Measurements from ENCODE around the gene RNF32. TPM values are rescaled to one million over a fixed set of nuclear protein-coding genes. Genes with fewer than 3 reads are reported as not detected.

Gene RNF32
- total and polyA plus RNA-seq, 2 of the 13 experiments (the other 11 are each of a cell fraction or from before 2014, with no cell fraction given), result not detected

GRCh38 chr7:156609010-156609877 is 31.3 kb upstream of the RNF32 start:
- ChIA-PET POLR2A (interaction anchor here (0.6 to 2.6 kb wide), 15 partner anchors 9 to 808 kb away, joined by 3 to 16 read pairs (median 3); partner anchors contain the start of gene LMBR1), CTCF (ENCODE audit: low intra/inter-chr PET ratio, low total read pairs) (no interaction called here)
- Histone ChIP-seq H3K79me2 (ENCODE audit: insufficient read depth, low read length) (no peaks in the 10 kb centered on the region), H3K27me3 (ENCODE audit: control insufficient read depth in 1 of 2, insufficient read depth in 2 of 2, low read length in 2 of 2) (no peaks in the 10 kb centered on the region), H3K9me3 (ENCODE audit: low read length) (no peaks in the 10 kb centered on the region), H3K4me3 (replicated peaks in 1 of 3; ENCODE audit: insufficient read depth in 1 of 3, low read depth in 2 of 3, low read length in 3 of 3) (peak overlapping the region in 1 of 3 experiments; percentile 33; a peak in 2 of 6 replicates), H3K4me2 (ENCODE audit: low read depth, low read length) (peak overlapping the region; percentile 80), H4K20me1 (ENCODE audit: insufficient read depth, low read length) (no peaks in the 10 kb centered on the region), H3K27ac (ENCODE audit: extremely low read length, insufficient read depth, low read length) (peak overlapping the region; percentile 100), H3K4me1 (ENCODE audit: insufficient read depth, low read length) (peaks cover 66% of the 10 kb centered on the region), H3K9ac (ENCODE audit: insufficient read depth, low read depth, low read length) (peak overlapping the region; percentile 68), H2AFZ (ENCODE audit: low read length) (no peak overlapping the region), H3K36me3 (replicated peaks in 1 of 2; ENCODE audit: control insufficient read depth in 1 of 2, insufficient read depth in 2 of 2, low read length in 2 of 2) (no peaks in the 10 kb centered on the region)
- intact Hi-C loops (cut with micrococcal nuclease; ENCODE audit: unreplicated experiment) (no loop called here), in situ Hi-C loops (cut with HindIII; ENCODE audit: extremely low pct_ligation_motif_present, low pct_unique_long_range_greater_than_20kb) (no loop called here)
- peak; percentile 98 for DNase-seq (ENCODE audit: low spot score)
- WGBS (ENCODE audit: low lambda C conversion rate), result under 1% methylated on average over 7 of the region's 7 CpGs
- peak; percentile 92 for ATAC-seq
- TSS peak; percentile 100 for BruUV-seq (replicated peaks)
- FAIRE-seq, result peak; percentile 98
- TF ChIP-seq ZNF784 (CRISPR knock-in tag; IDR thresholded peaks at IDR 0.05; ENCODE audit: borderline replicate concordance) (0 out of 2 replicates have a peak, but pooled peaks have one; percentile 53), ZNF441 (CRISPR knock-in tag; IDR thresholded peaks at IDR 0.05; ENCODE audit: borderline replicate concordance) (0 out of 2 replicates have a peak, but pooled peaks have one; percentile 44), LBX2 (CRISPR knock-in tag; IDR thresholded peaks at IDR 0.05; ENCODE audit: borderline replicate concordance) (no peak), ARID5B (CRISPR knock-in tag; IDR thresholded peaks at IDR 0.05) (peak; percentile 93), ZNF546 (CRISPR knock-in tag; conservative IDR thresholded peaks at IDR 0.05) (no peak), POGK (CRISPR knock-in tag; conservative IDR thresholded peaks at IDR 0.05) (no peak), PCBP2 (optimal IDR thresholded peaks at IDR 0.05; ENCODE audit: low read depth, low read length, poor library complexity, severe bottlenecking) (no peak), MLX (CRISPR knock-in tag; IDR thresholded peaks at IDR 0.05) (peak; percentile 70; the same call in 1 of the 2 replicates), TFAP4 (IDR thresholded peaks at IDR 0.05; ENCODE audit: borderline replicate concordance, low read depth) (peak; percentile 59; the same call in 1 of the 2 replicates), GZF1 (CRISPR knock-in tag; IDR thresholded peaks at IDR 0.05) (no peak), SMAD9 (CRISPR knock-in tag; IDR thresholded peaks at IDR 0.05) (no peak), RARG (CRISPR knock-in tag; IDR thresholded peaks at IDR 0.05; ENCODE audit: low read depth) (no peak), ZFP1 (CRISPR knock-in tag; IDR thresholded peaks at IDR 0.05) (peak; percentile 42; the same call in 1 of the 2 replicates)

Measured in HepG2 (cell line).